Measurements from ENCODE around the gene ZNF540.
"Not testable (repeated sequence)": the region's sequence is repeated elsewhere in the genome, so short reads cannot be mapped to it uniquely, and the experiment has no call there.

ZNF540 gene

GRCh38 chr19:37594304-37594981, at the start of gene ZNF540, which contains the start of gene ZNF571:
TSS of gene ZNF540 (plus strand) at chr19:37594876. CDS start at chr19:37598448, 3,572 bp downstream.
TSS of gene ZNF571 (minus strand) at chr19:37594792. CDS start at chr19:37586676, 8,116 bp downstream.
- DNase-seq (ENCODE audit: extremely low spot score, insufficient read length, low read depth) = peak; percentile 71
- FAIRE-seq = peak; percentile 96

- FAIRE-seq = no peak
- peak; percentile 40 for DNase-seq (ENCODE audit: extremely low spot score, insufficient read length, low read depth)
Measured at GRCh38 chr19:37551129-37551993, 43.3 kb upstream of the ZNF540 start.

GRCh38 chr19:37563518-37563917, 31.2 kb upstream of the ZNF540 start:
- DNase-seq (ENCODE audit: extremely low spot score, insufficient read length, low read depth) = no peak
- no peak for FAIRE-seq

GRCh38 chr19:37564624-37565369, 29.9 kb upstream of the ZNF540 start:
- no peak for DNase-seq (ENCODE audit: extremely low spot score, insufficient read length, low read depth)
- FAIRE-seq = no peak

- FAIRE-seq (no peak), DNase-seq (ENCODE audit: extremely low spot score, insufficient read length, low read depth) (no peak)
Measured at GRCh38 chr19:37565370-37565669, 29.4 kb upstream of the ZNF540 start.

GRCh38 chr19:37572203-37572602, 22.5 kb upstream of the ZNF540 start:
- DNase-seq (ENCODE audit: extremely low spot score, insufficient read length, low read depth) = no peak
- FAIRE-seq = no peak

GRCh38 chr19:37583340-37583739, 11.3 kb upstream of the ZNF540 start:
- FAIRE-seq = no peak
- DNase-seq (ENCODE audit: extremely low spot score, insufficient read length, low read depth) = no peak

- DNase-seq (ENCODE audit: extremely low spot score, insufficient read length, low read depth) (no peak), FAIRE-seq (peak; percentile 50)
Measured at GRCh38 chr19:37593996-37594303, 726 bp upstream of the ZNF540 start.

GRCh38 chr19:37594982-37595382, 306 bp downstream of the ZNF540 start:
- no peak for DNase-seq (ENCODE audit: extremely low spot score, insufficient read length, low read depth)

GRCh38 chr19:37635076-37636056, 40.7 kb downstream of the ZNF540 start:
- FAIRE-seq (no peak), DNase-seq (ENCODE audit: extremely low spot score, insufficient read length, low read depth) (no peak)

More at GRCh38 chr19:37594982-37595382, 306 bp downstream of the ZNF540 start:
- peak; percentile 38 for FAIRE-seq

GRCh38 chr19:37654118-37654517, 59.4 kb downstream of the ZNF540 start:
- DNase-seq (ENCODE audit: extremely low spot score, insufficient read length, low read depth) = no peak
- no peak for FAIRE-seq

- DNase-seq (ENCODE audit: extremely low spot score, insufficient read length, low read depth) = peak; percentile 20
- peak; percentile 46 for FAIRE-seq
Measured at GRCh38 chr19:37654629-37655300, 60.1 kb downstream of the ZNF540 start.

- DNase-seq (ENCODE audit: extremely low spot score, insufficient read length, low read depth) = peak; percentile 65
- FAIRE-seq = peak; percentile 71
Measured at GRCh38 chr19:37655301-37655688, 60.6 kb downstream of the ZNF540 start, which contains the start of gene ZFP30. TSS of gene ZFP30 (minus strand) at chr19:37655465. CDS start at chr19:37647822, 7,643 bp downstream.

GRCh38 chr19:37655689-37656371, 61.2 kb downstream of the ZNF540 start:
- peak; percentile 69 for FAIRE-seq
- peak; percentile 66 for DNase-seq (ENCODE audit: extremely low spot score, insufficient read length, low read depth)

- FAIRE-seq; DNase-seq (ENCODE audit: extremely low spot score, insufficient read length, low read depth): not testable (repeated sequence)
Measured at GRCh38 chr19:37657157-37657556, 62.5 kb downstream of the ZNF540 start.
